KOPT-K1 (cell line): Measurements from ENCODE around the gene SEC22A.

Experiments used
- H3K27ac ChIP-seq: fragments of 200-600 bp; sonication (generic); 2 replicates; pipeline ENCODE4 v1.5.1; 2016; ENCODE audit warnings: antibody characterized with exemption, mild to moderate bottlenecking, low read depth, low read length; ENCODE audit not compliant: poor library complexity, severe bottlenecking
- H3K36me3 ChIP-seq: fragments of 200-600 bp; sonication (generic); 2 replicates; pipeline ENCODE4 v1.5.1; 2017; ENCODE audit warnings: antibody characterized with exemption, mild to moderate bottlenecking, low read length, moderate library complexity; ENCODE audit not compliant: insufficient read depth
- H3K9me3 ChIP-seq: fragments of 200-600 bp; sonication (generic); 2 replicates; pipeline ENCODE4 v1.5.1; 2017; ENCODE audit warnings: antibody characterized with exemption, low read length, mild to moderate bottlenecking; ENCODE audit not compliant: insufficient read depth, poor library complexity, severe bottlenecking

Gene SEC22A

GRCh38 chr3:123312331-123313265, 110.9 kb downstream of the SEC22A start:
- H3K9me3 ChIP-seq: no peaks in the 10 kb centered on the region
- no peaks in the 10 kb centered on the region for H3K36me3 ChIP-seq
- H3K27ac ChIP-seq: no peak overlapping the region

DNA sequence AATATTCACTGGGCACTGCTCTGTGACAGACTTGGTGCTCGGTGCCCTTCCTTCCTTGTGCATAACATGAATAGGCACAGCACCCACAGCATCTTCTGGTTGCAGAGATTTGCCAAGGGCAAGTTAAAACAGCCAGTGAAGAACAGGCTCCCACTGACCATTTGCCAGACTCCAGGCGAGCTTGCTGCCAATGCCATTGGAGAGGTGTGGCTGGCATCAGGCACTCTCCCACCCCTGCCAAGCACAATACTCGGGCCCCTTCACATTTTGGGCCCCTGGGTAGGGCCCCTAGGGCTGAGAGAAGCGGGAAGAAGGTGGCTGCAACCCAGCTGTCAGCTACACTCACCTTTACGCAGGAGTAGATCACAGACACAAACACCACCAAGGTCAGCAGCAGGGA, 112.1 kb downstream of the SEC22A start:
- Histone ChIP-seq H3K27ac (no peak overlapping the region), H3K36me3 (no peaks in the 10 kb centered on the region)

DNA sequence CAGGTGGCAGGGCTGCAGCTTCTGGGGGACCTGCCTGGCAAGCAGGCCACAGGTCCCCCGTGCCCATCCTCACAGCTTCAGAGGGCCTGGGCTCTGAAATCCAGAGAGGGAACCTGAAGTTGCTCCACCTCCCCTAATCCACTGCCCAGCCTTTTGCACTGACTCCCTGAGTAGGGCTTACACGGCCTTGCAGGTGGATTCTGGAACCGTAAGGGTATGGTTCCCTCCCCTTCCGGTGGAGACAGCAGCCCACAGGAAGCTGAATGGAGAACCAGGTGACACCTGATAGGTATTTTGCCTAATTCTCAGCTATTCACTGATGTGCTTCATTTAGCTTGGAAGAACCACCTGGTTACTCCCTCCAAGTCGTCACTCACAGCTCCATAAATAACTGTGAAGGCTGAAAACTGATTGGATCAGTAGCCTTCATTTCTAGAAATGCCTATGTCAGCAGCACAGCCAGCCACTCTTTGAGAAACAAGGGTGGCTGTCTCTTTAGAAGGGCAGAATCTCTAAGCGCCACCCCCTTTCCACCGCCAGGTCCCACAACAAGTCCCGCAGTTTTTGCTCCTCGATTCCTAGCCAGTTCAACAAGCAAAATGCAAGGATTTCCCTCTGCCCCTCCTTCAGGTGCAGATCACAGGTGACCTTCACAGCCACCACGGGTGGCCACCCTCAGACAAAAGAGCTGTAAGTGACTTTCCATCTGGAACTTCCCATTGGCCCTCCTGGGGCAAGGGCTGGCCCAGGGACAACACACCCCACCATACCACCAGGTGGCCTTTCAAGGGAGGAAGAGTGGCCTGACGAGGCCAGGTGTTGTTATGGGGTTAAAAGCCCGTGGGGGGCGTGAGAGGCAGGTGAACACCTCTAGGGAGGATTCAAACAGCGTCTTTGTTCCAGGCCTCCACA, 112.9 kb downstream of the SEC22A start:
- H3K36me3 ChIP-seq: no peaks in the 10 kb centered on the region
- no peaks in the 10 kb centered on the region for H3K9me3 ChIP-seq
- no peak overlapping the region for H3K27ac ChIP-seq

More for the DNA sequence above, 112.1 kb downstream of the SEC22A start:
- no peaks in the 10 kb centered on the region for H3K9me3 ChIP-seq

DNA sequence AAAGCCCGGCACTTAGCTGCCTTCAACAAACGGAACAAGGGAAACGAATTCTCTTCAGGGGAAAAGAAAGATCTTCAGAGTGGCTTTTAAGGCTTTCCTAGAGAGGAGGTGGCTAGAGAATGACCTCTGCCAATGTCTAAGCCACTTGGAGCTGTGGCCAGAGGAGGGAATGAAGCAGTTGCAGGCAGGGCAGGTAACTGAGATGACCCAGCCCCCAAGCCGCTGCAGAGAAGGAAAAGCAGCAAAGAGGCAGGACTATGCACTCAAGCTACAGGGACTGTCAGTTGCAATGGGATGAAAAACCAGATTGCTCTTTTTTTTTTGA, 113.5 kb downstream of the SEC22A start:
- Histone ChIP-seq H3K36me3 (no peaks in the 10 kb centered on the region), H3K27ac (no peak overlapping the region), H3K9me3 (no peaks in the 10 kb centered on the region)

DNA sequence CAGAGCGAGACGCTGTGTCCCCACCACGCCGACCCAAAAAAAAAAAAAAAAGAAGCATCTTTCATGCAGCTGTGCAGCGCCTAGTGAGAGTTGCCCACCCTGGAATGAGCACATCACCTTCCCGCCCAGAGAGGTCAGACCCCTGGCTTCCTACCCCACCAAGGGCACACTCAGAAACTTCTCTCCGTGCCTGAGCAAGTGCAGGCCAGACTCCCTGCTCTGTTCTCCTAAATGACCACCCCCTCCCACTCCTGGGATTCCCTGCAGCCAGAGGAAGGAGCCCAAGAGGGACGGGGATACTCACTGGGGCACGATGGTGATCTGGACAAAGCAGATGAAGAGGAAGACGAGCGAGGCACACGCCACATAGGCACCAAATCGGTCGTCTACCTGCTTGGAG, 116.0 kb downstream of the SEC22A start:
- Histone ChIP-seq H3K36me3 (no peaks in the 10 kb centered on the region), H3K9me3 (no peaks in the 10 kb centered on the region), H3K27ac (no peak overlapping the region)

DNA sequence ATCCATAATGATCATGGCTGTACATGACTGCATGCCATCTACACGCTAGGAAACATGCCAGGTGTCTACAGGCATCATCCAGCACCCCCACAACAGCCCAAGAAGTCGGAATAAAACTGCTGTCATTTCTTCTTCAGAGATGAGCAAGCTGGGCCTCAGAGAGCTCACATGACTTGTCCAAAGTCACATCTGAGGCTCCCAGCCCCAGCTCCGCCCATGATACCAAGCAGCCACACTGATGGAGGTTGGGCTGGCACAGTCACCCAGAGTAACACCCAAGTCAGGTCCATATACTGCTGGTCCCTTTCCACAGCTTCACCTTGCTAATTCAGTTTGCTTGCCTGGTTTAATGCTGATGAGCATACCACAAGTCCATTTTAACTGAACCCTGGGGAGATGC, 116.6 kb downstream of the SEC22A start:
- no peak overlapping the region for H3K27ac ChIP-seq
- H3K9me3 ChIP-seq: no peaks in the 10 kb centered on the region
- no peaks in the 10 kb centered on the region for H3K36me3 ChIP-seq

- Histone ChIP-seq H3K27ac (no peak overlapping the region), H3K9me3 (no peaks in the 10 kb centered on the region), H3K36me3 (no peaks in the 10 kb centered on the region)
Observed at GRCh38 chr3:123319760-123320159, 118.0 kb downstream of the SEC22A start.

- no peak overlapping the region for H3K27ac ChIP-seq
- no peaks in the 10 kb centered on the region for H3K36me3 ChIP-seq
- H3K9me3 ChIP-seq: no peaks in the 10 kb centered on the region
Observed at GRCh38 chr3:123320221-123320620, 118.5 kb downstream of the SEC22A start.

- H3K9me3 ChIP-seq: no peaks in the 10 kb centered on the region
- H3K36me3 ChIP-seq: no peaks in the 10 kb centered on the region
- H3K27ac ChIP-seq: no peak overlapping the region
Observed at GRCh38 chr3:123321806-123322205, 120.1 kb downstream of the SEC22A start.

DNA sequence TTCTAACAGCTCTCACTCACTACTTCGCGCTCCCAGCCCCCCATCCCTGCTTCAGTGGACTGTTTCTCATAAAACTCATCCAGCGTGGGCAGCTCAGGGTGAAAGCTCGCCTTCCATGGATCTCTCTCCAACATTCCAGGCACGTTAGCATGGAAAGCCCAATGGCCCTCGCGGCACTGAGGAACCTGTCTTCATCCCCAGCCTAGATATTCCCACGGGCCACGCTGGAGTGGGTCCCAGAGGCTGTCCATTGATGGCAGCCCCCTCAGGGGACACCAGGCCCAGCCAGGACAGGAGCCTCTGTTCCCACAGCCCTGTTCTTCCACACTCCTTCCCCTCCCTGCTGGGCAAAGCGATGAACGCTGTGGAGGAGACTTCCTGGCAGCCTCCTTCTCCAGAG, 121.1 kb downstream of the SEC22A start:
- H3K27ac ChIP-seq: no peak overlapping the region
- no peaks in the 10 kb centered on the region for H3K36me3 ChIP-seq
- H3K9me3 ChIP-seq: no peaks in the 10 kb centered on the region
